ENCODE data around the gene HEXD.

The HEXD gene

DNA sequence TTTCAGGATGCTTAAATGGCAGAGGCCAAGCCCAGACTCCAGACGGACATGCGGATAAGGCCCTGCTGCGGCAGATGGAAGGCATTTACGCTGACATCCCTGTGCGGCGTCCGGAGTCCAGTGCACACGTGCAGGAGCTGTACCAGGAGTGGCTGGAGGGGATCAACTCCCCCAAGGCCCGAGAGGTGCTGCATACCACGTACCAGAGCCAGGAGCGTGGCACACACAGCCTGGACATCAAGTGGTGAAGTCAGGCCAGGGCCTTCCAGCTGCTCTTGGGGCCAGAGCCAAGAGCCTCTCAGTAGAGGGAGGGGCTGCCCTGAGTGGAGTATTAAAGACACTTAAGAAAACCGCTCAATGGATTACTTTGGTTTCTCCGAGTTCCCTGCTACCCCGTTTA is 69.8 kb downstream of the HEXD start:
- no peaks in the 10 kb centered on the region for H3K4me1 ChIP-seq (ENCODE audit: control insufficient read depth in 1 of 2, insufficient read depth in 1 of 2, low read depth in 1 of 2, low read length in 1 of 2)
- H3K27me3 ChIP-seq, result no peaks in the 10 kb centered on the region
- TF ChIP-seq, protein P1, sequence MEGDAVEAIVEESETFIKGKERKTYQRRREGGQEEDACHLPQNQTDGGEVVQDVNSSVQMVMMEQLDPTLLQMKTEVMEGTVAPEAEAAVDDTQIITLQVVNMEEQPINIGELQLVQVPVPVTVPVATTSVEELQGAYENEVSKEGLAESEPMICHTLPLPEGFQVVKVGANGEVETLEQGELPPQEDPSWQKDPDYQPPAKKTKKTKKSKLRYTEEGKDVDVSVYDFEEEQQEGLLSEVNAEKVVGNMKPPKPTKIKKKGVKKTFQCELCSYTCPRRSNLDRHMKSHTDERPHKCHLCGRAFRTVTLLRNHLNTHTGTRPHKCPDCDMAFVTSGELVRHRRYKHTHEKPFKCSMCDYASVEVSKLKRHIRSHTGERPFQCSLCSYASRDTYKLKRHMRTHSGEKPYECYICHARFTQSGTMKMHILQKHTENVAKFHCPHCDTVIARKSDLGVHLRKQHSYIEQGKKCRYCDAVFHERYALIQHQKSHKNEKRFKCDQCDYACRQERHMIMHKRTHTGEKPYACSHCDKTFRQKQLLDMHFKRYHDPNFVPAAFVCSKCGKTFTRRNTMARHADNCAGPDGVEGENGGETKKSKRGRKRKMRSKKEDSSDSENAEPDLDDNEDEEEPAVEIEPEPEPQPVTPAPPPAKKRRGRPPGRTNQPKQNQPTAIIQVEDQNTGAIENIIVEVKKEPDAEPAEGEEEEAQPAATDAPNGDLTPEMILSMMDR (IDR thresholded peaks at IDR 0.05), result no peak
- no peak overlapping the region for H3K27ac ChIP-seq
- H3K36me3 ChIP-seq, result peaks cover 80% of the 10 kb centered on the region
- H3K9me3 ChIP-seq, result no peaks in the 10 kb centered on the region
- H3K4me3 ChIP-seq (ENCODE audit: low read depth in 1 of 2, low read length in 1 of 2), result no peak overlapping the region

DNA sequence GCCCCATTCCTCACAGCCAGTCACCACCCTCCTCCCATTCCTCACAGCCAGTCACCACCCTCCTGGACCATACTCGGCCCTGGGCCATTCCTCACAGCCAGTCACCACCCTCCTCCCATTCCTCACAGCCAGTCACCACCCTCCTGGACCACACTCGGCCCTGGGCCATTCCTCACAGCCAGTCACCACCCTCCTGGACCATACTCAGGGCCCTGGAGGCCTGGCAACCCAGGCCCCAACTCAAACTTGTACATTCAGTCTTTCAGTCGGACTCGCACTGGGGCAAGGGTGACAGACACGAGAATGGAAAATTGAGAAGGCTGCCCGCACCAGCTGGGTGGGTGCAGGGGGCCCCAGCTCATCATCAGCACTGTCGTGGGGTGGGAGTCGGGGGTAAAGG is 71.0 kb downstream of the HEXD start:
- TF ChIP-seq, protein P1 (IDR thresholded peaks at IDR 0.05), result no peak
- Histone ChIP-seq H3K27me3 (no peaks in the 10 kb centered on the region), H3K4me1 (ENCODE audit: control insufficient read depth in 1 of 2, insufficient read depth in 1 of 2, low read depth in 1 of 2, low read length in 1 of 2) (no peaks in the 10 kb centered on the region), H3K9me3 (no peaks in the 10 kb centered on the region), H3K4me3 (ENCODE audit: low read depth in 1 of 2, low read length in 1 of 2) (no peak overlapping the region), H3K36me3 (peaks cover 68% of the 10 kb centered on the region), H3K27ac (peak overlapping the region; percentile 52)

DNA sequence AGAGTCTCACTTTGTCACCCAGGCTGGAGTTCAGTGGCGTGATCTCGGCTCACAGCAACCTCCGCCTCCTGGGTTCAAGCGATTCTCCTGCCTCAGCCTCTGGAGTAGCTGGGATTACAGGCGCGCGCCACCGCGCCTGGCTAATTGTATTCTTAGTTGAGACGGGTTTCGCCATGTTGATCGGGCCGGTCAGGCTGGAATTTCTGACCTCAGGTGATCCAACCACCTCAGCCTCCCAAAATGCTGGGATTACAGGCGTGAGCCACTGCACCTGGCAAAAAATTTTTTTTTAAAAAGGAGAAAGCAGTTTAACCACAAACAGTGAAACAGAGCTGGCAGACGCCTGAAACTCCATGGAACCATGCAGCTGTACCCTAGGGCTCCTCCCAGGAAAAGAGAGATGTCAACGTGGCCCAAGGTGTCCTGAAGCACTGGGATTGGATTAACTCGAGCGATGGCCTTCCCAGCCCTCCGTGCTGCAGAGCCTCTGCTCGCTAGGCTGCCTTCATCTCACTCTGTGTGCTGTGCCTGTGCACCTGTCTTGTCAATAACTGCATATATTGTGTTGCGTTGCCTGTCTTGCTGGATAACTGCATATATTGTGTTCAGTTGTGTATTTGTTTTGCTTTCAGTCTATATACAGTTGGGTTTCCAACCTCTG is 71.8 kb downstream of the HEXD start:
- Histone ChIP-seq H3K27ac (no peak overlapping the region), H3K4me3 (ENCODE audit: low read depth in 1 of 2, low read length in 1 of 2) (no peak overlapping the region), H3K27me3 (no peaks in the 10 kb centered on the region), H3K9me3 (no peaks in the 10 kb centered on the region), H3K4me1 (ENCODE audit: control insufficient read depth in 1 of 2, insufficient read depth in 1 of 2, low read depth in 1 of 2, low read length in 1 of 2) (peaks cover 0 to 4% of the 10 kb centered on the region in 2 experiments), H3K36me3 (peaks cover 59% of the 10 kb centered on the region)
- TF ChIP-seq, protein P1 (IDR thresholded peaks at IDR 0.05), result no peak

DNA sequence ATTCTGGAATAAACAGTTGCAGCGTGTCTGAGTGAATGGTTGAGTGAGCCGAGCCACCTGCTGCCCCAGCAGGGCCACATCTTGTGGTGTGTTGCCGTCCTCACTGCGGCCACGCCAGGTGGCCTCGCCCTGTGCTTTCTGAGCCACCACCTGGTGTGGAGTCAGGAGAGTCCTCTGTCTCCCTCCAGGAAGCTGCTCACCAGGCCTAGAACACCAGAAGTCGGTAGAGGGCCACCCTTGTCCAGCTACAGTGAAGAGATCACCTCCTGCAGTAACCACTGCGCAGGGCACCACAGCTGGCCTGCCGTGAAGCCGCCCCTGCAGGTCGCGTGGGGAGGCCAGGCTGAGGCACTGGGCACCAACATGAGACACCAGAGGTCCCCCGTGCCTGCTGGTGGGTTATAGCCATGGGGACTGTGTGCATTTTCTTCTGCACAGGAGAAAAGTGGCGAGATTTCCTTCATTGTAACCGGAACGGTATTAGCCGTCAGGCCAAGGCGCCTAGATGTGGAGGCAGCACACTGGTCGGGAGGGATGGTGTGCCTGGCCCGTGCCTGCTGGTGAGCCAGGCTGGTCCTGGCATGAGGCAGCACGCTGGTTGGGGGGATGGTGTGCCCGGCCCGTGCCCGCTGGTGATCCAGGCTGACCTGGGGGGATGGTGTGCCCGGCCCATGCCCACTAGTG is 72.5 kb downstream of the HEXD start:
- H3K27ac ChIP-seq, result no peak overlapping the region
- no peaks in the 10 kb centered on the region for H3K9me3 ChIP-seq
- TF ChIP-seq, protein P1 (IDR thresholded peaks at IDR 0.05), result no peak
- H3K36me3 ChIP-seq, result peaks cover 52% of the 10 kb centered on the region
- H3K4me3 ChIP-seq (ENCODE audit: low read depth in 1 of 2, low read length in 1 of 2), result no peak overlapping the region
- peaks cover 0 to 4% of the 10 kb centered on the region in 2 experiments for H3K4me1 ChIP-seq (ENCODE audit: control insufficient read depth in 1 of 2, insufficient read depth in 1 of 2, low read depth in 1 of 2, low read length in 1 of 2)
- H3K27me3 ChIP-seq, result no peaks in the 10 kb centered on the region

DNA sequence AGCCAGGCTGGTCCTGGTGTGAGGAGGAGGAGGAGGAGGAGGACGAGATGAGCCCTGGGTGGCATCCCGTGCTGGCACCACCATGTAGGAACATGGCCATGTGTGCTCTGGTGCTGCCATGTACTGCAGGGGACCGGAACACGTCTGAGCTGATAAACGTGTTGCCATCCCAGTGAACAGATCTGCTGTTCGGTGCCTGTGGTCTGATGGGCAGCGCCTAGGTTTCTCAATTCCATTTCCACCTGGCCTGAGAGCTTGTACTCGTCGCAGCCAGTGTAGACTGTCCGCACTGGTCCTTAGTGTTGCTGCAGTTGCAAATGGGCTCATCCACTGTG is 73.0 kb downstream of the HEXD start:
- Histone ChIP-seq H3K27me3 (no peaks in the 10 kb centered on the region), H3K4me3 (ENCODE audit: low read depth in 1 of 2, low read length in 1 of 2) (no peak overlapping the region), H3K27ac (no peak overlapping the region), H3K36me3 (peaks cover 47% of the 10 kb centered on the region), H3K4me1 (ENCODE audit: control insufficient read depth in 1 of 2, insufficient read depth in 1 of 2, low read depth in 1 of 2, low read length in 1 of 2) (peaks cover 0 to 4% of the 10 kb centered on the region in 2 experiments), H3K9me3 (no peaks in the 10 kb centered on the region)
- TF ChIP-seq, protein P1 (IDR thresholded peaks at IDR 0.05), result no peak

Data from neutrophil (primary cell).